OCI-M2 (cell line): ENCODE data around the gene PIK3R1.
"Not testable (repeated sequence)": the region's sequence is repeated elsewhere in the genome, so short reads cannot be mapped to it uniquely, and the experiment has no call there.

ENCODE experiments used
- DNase-seq: peaks from one replicate; lab custom pipeline; 2025; ENCODE audit not compliant: unreplicated experiment; lab: John Stamatoyannopoulos, UW

The PIK3R1 gene

DNA sequence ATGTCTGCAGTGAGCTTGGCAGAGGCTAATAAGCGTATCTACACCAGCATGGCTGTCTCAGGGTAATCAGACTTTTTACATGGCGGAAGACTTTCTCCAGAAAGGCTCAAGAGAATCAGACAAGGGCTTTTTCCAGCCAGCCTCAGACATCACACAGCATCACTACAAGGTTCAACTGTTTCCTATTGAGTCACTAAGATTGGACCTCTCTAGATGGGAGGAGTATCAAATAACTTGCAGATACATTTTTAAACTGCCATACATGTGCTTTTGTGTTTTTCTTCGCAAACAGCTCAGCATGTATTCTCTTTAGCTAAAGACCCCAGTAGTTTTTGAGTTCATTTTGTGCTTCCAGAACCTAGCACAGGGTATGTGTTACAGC, 22.9 kb upstream of the PIK3R1 start:
- DNase-seq: no peak

DNA sequence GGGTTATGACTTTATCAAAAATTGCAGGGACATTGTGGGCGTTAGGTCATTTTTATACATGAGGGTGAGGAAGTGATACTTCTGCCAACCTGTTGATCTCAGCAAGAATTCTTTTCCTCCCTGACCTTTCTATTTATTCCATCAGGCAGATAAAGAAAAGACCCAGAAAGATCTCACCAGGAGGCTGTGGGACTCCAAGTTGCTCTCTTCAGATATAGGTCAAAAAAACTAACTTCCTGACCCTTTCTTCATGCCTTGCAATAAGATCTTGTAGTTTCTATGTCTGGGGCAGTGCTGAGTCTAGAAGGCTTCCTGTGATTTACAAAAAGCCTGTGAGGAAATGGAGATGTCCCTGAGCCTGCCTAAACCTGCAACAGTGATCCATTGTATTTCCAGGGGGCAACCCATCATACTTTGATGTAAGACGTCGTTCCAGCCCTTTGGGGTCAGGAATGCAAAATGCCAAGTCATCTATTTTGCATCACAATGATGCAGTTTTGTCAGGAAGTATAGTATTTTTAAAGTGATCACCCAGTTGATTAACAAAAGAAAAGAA, 22.0 kb upstream of the PIK3R1 start:
- no peak for DNase-seq

DNA sequence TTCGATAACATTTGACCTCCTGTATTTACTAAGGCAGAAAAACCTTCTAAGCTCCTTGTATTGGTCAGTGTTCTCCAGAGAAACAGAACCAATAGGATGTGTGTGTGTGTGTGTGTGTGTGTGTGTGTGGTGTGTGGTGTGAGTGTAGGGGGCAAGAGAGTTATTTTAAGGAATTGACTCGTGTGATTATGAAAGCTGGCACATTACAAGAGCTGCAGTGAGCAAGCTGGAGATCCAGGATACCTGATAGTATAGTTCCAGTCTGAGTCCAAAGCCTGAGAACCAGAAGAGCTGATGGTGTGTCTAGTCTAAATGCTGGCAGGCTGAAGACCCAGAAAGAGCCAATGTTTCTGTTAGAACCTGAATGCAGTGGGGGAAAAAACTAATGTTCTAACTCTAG, 21.2 kb upstream of the PIK3R1 start:
- DNase-seq: no peak

DNA sequence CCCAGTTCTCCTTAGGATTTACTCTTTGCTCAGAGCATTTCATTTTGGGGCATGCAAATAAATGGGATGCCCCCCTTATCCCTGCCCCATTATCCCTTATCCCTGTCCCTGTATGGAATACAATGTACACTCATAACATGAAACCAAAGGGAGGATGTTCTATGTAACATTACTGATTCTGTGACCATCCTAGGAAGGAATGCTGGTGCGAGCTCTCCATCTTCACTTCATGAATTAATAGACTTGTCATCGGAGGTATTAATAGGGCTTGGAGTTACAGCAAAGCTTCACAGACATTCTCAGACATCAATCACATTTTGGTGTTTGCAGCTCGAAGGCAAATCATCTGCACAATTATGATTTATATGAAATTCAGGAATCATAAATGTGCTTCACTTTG, 20.4 kb upstream of the PIK3R1 start:
- no peak for DNase-seq

DNA sequence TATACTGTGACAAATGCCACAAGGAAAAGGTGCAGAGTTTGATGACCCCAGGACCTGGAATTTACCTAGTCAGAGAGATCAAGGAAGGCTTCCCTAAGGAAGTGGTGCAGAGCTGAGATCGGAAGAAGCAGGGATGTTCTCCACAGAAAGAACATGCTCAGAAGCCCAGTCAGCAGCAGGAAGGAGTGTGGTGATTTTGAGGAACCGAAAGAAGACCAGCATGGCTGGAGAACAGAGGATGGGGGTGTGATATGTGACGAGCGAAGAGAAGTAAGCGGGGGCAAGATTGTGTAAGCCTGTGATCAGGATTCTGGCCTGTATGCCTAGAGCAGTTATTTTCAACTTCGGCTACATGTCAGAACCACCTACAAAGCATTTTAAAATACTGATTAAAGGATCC, 18.7 kb upstream of the PIK3R1 start:
- no peak for DNase-seq

DNA sequence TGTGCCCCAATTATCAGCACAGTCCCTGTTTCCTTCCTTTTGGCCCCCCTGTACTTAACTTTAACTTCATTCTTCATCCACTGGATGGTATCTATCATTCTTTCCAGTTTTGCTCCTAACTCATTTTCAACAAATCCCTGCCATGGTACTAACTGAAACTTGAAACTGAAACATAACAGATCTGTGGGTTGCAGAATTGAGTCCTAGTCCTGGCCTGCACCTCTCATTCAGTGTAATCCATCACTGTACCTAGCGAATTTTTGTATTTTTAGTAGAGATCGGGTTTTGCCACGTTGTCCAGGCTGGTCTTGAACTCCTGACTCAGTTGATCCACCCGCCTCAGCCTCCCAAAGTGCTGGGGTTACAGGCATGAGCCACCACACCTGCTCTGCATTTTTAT, 15.3 kb upstream of the PIK3R1 start:
- DNase-seq: no peak

DNA sequence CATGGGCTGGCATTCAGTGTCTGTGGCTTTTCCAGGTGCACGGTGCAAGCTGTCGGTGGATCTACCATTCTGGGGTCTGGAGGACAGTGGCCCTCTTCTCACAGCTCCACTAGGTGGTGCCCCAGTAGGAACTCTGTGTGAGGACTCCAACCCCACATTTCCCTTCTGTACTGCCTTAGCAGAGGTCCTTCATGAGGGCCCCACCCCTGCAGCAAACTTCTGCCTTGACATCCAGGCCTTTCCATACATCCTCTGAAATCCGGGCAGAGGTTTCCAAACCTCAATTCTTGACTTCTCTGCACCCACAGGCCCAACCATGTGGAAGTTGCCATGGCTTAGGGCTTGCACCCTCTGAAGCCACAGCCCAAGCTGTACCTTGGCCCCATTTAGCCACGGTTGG, 4.9 kb upstream of the PIK3R1 start:
- not testable (repeated sequence) for DNase-seq

DNA sequence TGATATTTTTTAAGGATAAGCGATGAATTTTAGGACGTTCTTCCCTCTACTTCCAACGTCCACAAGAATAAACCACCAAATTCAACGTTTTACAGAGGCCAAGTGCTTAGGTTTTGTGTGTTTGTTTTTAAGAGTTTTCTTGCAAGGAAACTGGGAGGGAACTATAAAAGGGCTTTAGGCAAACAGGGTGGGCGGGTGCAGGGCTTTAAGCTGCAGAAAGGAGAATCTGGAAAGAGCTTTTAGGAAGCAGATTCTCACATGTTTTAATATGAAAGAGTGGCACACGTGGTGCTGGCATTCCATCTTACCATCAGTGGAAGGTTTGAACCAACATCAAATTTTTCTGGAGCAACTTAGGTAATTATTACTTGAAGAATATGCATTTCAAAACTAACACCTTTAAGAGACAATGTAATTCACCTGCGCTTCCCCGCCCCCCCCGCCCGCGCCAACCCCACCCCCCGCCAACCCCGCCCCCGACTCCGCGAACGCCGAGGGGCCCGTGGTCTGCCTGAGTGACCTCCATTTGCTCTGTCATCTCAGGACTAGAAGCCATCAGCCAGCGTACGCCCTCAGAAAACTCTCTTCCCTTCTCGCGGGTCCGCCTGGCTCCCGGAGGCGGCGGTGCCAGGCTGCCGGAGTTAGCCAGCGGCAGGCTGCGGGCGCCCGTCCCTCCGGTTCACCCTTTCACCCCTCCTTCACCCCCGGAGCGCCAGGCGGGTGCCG, 911 bp upstream of the PIK3R1 start:
- no peak for DNase-seq

DNA sequence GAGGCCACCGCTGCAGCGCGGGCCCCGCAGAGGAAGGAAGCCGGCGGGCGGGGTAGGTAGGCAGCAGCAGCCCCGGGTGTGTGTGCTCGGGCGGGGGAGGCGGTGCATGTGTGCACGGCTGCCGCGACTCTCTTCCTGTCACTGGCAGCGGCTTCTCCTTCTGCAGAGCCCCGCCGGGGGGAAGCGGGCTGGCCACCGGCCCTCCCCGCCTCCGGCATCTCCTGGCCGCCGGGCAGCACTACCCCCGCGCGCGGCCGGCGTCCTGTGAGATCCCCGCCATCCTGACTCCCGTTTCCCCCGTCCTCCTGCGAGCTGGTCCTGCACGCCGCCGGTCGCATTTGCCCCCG, 315 bp downstream of the PIK3R1 start:
- DNase-seq: no peak

DNA sequence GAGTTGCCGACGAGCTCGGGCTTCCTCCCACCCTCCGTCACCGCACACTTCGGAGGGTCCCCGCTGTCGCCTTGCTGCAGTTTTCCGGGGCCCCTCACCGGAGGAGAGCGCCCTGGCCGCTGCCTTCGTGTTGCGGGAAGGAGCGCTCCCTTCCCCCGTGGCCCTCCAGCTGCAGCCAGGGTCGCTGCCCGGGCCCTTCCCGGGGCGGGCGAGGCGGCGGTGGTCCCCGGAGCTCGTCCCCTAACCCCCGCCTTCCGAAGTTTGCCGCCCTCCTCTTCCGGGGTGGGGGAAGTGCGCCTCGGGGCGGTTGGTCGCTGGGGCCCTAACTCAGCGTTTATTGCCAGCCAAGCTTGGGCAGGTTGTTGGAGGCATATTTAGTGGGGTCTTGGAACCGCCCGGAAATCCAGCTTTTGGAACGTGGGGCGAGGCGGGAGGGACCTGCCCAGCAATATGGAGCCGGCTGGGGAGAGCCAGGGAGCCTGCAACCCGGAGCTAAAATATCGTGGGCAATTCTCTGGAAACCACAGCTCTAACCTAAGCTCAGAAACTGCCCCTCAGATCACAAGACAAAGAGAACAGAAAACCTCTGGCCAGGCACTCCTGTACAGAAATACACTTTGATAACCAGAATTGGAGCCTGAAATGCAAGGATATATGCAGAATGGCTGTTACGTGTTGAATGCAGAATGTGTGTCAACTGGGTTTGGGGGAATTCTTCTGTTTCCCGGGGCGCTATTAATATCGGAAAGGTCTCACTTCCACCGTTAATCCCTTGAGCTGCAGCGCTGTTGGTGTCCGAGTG, 890 bp downstream of the PIK3R1 start:
- DNase-seq: no peak

DNA sequence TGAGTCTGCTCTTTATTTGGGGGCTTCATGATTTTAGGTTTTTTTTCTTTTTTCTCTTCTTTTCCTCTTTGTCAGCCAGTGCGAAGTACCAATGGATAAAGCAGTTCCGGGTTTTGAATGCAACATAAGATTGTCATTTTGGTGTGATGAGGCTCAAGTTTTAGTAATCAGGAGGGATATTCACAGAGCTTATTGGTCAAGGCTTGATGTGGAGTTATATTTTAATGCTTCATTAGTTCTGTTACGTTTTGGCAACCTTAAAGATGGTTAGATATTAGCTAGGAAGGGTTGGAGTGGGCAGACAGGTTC, 1.4 kb downstream of the PIK3R1 start:
- DNase-seq: no peak

DNA sequence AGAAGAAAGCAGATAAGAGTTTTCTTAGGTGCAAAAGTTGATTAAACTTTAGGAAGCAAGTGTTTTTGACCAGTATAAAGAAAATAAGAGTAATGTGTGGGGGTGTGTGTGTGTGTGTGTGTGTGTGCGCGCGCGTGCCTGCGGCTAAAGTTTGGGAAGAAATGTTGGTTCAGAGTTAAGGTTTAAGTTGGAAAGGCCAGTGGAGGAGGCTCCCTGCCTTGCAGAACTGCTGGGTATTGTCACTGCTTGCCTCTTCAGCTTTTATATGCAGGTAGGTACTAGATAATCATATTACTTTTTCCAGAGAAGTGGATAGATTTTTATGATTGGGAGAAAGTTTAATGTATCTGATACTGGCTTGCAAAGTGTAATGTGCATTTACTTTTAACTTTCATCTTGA, 2.0 kb downstream of the PIK3R1 start:
- DNase-seq: no peak

DNA sequence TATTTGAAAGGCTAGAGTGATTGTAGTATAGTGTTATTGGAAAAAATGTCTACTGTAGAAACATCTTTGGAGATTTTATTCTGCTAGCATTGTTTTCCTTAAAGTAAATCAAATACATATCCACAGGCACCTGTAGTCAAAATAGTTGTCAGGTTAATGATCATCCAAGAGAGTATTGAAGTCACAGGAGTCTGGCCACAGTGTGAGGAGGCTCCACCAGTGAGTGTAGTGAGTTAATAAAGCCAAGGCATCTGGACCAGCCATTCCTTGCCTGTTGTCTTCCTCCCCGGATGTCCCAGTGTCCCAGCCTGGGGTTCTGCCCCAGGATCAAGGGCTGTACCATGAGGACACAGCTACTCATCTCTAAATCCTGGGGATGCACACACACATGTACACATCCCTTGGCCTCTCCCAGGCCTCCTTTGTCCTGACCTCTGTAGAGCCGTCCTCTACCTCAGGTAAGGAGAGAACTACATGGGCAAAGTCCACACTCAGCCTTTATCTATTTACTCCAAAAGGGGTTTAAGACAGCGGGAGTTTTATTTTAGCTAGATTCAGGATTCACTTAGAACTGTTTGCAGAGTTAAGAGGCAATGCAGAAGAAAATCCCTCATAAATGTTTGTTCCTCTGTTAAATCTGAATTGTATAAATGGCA, 3.7 kb downstream of the PIK3R1 start:
- DNase-seq: no peak

DNA sequence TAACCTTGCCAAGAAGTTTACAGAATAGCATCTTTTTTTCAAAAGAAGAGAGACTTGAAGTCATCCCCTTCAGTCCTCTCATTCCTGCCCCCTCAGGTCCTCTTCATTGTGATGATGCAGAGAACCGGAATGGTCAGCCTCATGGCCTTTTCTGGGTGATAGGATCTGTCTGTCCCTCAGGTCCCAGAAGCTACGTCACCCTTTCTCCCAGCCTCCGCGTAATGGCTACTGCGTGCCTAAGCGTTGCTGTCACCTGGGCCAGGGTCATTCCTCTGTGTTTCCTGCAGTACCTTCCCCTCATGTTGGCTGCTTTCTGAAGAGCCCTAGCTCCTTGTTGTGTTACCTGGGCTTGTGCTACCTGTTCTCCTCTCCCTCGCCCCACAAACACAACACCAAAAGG, 4.7 kb downstream of the PIK3R1 start:
- no peak for DNase-seq

DNA sequence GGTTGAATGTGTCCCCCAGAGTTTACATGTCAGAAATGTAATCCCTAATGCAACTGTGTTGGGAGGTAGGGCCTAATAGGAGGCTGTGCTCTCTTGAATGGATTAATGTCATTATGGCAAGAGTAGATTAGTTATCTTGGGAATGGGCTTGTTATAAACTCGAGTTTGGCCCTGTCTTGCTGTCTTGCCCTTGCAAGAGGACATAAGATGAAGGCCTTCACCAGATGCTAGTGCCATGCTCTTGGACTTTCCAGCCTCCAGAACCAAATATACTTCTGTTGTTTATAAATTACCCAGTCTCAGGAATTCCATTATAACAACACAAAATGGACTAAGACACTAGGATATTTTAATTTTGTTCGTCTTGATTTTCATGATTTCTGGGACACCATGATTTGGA, 5.4 kb downstream of the PIK3R1 start:
- no peak for DNase-seq

DNA sequence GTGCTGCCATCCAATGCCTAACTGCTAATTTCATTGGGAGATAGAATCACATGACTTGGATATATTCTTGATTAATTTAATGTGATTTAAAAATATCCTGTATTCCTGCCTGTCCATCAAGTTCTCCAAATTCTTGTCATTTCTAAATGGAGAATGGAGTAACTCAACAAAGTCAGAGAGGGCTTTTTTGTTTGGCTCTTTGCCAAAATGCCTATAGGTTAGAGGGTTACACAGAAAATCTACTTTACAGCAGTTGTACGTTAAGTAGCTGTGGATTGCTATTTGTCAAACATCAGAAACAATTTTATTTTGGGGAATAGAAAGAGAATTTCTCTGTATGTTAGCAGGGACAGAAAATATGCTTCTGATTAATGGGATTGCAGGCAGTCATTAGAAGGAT, 5.9 kb downstream of the PIK3R1 start:
- DNase-seq: no peak

DNA sequence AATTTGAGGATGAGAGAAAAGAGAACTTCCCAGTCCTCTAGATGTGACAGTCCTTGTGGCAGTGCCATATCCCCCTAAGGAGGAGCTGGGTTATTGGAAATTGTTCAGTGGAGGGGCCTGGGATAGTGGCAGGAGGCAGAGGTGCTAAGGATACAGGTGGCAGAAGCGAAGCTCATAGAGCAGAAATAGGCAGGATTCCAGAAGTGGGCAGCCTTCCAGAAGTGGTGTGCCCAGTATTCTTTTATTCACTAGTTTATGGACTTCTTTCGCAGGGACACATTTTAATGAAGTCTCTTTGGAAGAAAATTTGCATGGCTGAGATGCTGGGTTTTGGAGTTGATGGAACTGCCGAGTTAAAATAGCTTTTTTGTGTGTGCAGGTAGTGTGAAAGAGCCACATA, 6.8 kb downstream of the PIK3R1 start:
- no peak for DNase-seq

DNA sequence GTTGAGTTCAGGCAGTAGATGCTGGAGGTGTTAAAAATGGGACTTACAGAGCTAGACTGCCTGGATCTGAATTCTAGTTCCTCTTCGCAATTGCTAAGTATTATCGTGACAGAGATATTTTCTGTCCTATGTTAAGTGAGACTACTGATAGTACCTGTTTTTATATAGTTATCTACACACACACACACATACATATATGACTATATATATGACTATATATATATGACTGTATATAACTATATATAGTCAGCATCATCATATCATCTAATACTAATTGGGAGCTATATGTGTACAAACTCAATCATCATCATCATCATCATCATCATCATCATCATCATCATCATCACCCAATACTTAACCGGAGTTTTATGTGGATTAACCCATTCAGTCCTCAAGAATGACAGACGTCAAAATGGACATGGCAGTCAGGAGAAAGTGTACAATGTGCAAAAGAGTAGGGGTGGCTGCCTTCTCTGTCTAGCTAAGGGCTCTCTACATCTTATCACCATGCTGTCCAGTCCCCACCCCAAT, 7.3 kb downstream of the PIK3R1 start:
- no peak for DNase-seq

DNA sequence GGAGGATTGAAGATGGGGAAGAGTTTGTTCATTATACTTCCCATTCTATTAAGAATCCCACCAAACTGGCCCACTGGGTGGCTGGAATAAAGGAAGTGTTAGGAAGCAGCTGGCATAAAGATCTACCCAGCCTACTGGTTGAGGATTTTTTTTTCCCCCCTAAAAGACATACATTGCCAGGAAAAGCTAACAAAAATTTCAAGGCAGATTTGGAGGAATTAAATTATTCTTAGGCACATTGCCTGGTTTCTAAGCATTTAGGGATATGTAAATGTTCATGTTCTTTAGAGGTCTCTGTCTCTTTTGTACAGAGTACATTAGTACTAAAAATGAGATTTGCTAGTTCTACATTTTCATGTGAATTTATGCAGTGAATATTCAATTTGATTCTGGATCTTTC, 8.3 kb downstream of the PIK3R1 start:
- no peak for DNase-seq

DNA sequence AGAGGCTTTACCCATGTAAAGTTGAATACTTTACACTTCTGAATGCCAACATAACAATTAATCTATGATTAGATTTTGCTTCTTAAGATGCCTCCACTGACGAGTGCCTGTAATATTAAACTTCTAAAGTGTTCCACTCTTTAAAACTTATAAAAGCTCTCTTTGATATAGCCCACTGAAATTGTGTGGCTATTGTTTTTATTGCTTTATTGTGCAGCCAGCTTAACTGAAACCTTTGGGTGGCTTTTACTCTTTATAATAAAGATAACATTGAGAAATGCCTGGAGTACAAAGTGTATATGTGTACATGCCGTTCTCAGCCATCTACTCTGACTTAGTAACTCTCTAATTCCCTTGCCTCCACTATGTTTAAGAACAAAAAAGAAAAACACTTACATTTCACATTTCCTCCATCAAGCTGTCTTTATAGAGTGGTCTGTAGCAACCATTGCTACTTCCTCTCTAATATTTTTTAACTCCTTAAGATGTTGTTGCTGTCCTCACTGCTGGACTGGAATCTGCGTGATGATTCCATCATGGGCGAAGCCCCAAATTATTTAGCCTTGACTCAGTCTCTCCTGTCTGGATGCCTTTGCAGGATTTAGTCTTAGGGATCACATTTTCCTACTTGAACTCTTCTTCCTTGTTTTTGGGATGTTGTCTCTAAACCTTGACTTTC, 9.1 kb downstream of the PIK3R1 start:
- no peak for DNase-seq

DNA sequence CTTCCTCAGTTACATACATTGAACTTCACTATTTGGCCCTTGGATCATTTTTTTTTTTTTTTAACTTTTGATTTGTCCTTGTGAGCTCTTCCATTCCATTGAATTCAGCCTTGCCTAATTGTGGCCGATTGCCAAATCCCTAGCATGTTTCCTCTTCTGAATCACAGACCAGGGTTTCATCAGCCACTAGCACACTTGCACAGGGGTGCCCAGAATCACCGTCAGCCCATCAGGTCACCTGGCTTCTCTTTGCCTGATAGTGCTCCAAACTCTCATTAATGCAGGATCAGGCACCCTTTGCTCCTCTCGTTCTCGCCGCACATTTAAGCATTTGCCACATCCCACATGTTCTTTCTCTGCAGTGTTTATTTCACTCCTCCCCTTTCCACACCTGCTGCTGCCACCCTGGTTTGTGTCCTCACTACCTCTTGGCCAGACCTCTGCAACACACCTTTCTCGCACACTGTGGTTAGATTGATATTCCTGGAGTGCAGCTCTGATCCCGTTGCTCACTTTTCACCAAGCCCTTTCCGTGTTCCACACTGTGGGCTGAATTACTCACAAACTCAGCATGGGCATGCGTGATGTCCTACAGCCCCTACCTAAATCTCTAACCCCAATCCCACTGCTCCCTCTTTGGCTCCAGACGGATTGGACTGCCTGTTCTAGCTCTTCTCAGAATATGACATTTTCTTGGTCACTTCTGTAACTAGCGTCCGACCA, 9.8 kb downstream of the PIK3R1 start:
- DNase-seq: no peak
